Spleen (tissue), 11 donors: Measurements from ENCODE around the gene ARID5B. TPM values are rescaled to one million over a fixed set of nuclear protein-coding genes. Genes with fewer than 3 reads are reported as not detected.
A peak's percentile ranks its signal among the peaks of the same experiment; 100 is the strongest.

ENCODE experiments used
- DNase-seq: peaks from one replicate; pipeline ENCODE4 v3.0.0-alpha.2; 2020
- H3K27ac ChIP-seq, 8 donors: fragments of 200-600 bp; sonication (generic) in 7 of 8; 1 replicate in 4 of 8; 2 replicates in 4 of 8; pipeline versions ENCODE4 v1.5.0 to v1.8.0; 2016 to 2021; ENCODE audit warnings: inconsistent platforms in 4 of 8, mild to moderate bottlenecking in 4 of 8, moderate library complexity in 1 of 8
- H3K27me3 ChIP-seq, 7 donors: fragments of 200-600 bp; sonication (generic) in 6 of 7; replicated peaks in 1 of 7; 1 replicate in 4 of 7; 2 replicates in 3 of 7; pipeline versions ENCODE4 v1.5.0 to v1.8.0; 2016 to 2021; ENCODE audit warnings: inconsistent platforms in 3 of 7, mild to moderate bottlenecking in 1 of 7
- H3K36me3 ChIP-seq, 6 donors: fragments of 200-600 bp; sonication (generic) in 5 of 6; 1 replicate in 4 of 6; 2 replicates in 2 of 6; pipeline versions ENCODE4 v1.5.0 to v1.8.0; 2016 to 2021; ENCODE audit warnings: inconsistent platforms in 2 of 6
- H3K4me1 ChIP-seq, 6 donors: fragments of 200-600 bp; sonication (generic) in 5 of 6; 1 replicate in 3 of 6; 2 replicates in 3 of 6; pipeline versions ENCODE4 v1.5.0 to v1.8.0; 2016 to 2021; ENCODE audit warnings: inconsistent platforms in 3 of 6
- H3K4me3 ChIP-seq, 8 donors: fragments of 200-600 bp; sonication (generic) in 7 of 8; 1 replicate in 4 of 8; 2 replicates in 4 of 8; pipeline versions ENCODE4 v1.5.0 to v1.8.0; 2016 to 2021; ENCODE audit warnings: inconsistent platforms in 4 of 8, mild to moderate bottlenecking in 4 of 8, moderate library complexity in 2 of 8
- H3K9me3 ChIP-seq, 8 donors: fragments of 200-600 bp; sonication (generic) in 7 of 8; 1 replicate in 4 of 8; 2 replicates in 4 of 8; pipeline versions ENCODE4 v1.5.0 to v1.8.0; 2016 to 2021; ENCODE audit warnings: inconsistent platforms in 4 of 8
- CTCF ChIP-seq, 11 experiments: fragments of 200-600 bp in 7 of 11; fragments of 450-650 bp in 4 of 11; sonication (generic) in 4 of 11; IDR thresholded peaks in 8 of 11; conservative IDR thresholded peaks in 3 of 11; 1 replicate in 7 of 11; 2 replicates in 4 of 11; pipeline versions ENCODE4 v1.4.0 to v1.8.0; 2016 to 2021; ENCODE audit warnings: antibody characterized with exemption in 11 of 11, inconsistent platforms in 4 of 11, mild to moderate bottlenecking in 1 of 11
- POLR2A ChIP-seq, 3 donors: fragments of 450-650 bp; IDR thresholded peaks; one replicate each; pipeline ENCODE4 v1.5.1; 2017; ENCODE audit warnings: antibody characterized with exemption in 3 of 3, mild to moderate bottlenecking in 1 of 3
- POLR2AphosphoS5 ChIP-seq, 3 donors: sonication (generic); formaldehyde crosslinking; IDR thresholded peaks; one replicate each; pipeline ENCODE4 v1.5.1; 2017; ENCODE audit warnings: antibody characterized with exemption in 3 of 3
- WGBS, 5 donors: extraction: QIAGEN DNeasy Blood & Tissue Kit in 3 of 5; methylation state at CpG; one replicate each; pipeline versions ENCODE4 v1.1.5 to v1.1.7; 2013 to 2018; 5-methylcytosine and 5-hydroxymethylcytosine counted together
- intact Hi-C: fragments of 100-400 bp; cut with DNase I; formaldehyde crosslinking; loops from one replicate; pipeline ENCODE4 v1.15.0; 2023; ENCODE audit warnings: low total_unique reads
- polyA plus RNA-seq, 3 donors: library from polyadenylated mRNA; stranded (reverse); fragments of 200-250 nt; gene quantifications; one replicate each; pipeline ENCODE4 v1.2.1, GENCODE V29; 2013
- total RNA-seq, 7 donors: library from RNA; depleted of rRNA in 3 of 7; stranded (reverse); fragments of >200 nt in 3 of 7; fragmentation: NEBNext Ultra II Directional in 4 of 7; extraction: Animal tissue kit (Norgen Biotek cat#: 25700) in 4 of 7; gene quantifications; one replicate each; pipeline versions ENCODE4 v1.1.0 to v1.2.1, GENCODE V29; 2016 to 2021
- donor health status: healthy with polysubstance abuse.
- donor health status: DM: no; HTN: no; CAD: no; lungs with moderate emphysema.
- donor health status: DM: no; HTN: no; CAD: no.
- donor health status: Bipolar disorder and iron deficiency.
- donor health status: healthy.
- donor health status: DM: no; HTN: no; CAD: no.
- donor health status: DM: yes; HTN: yes; CAD: no.

The ARID5B gene
- total and polyA plus RNA-seq, 10 donors = 5.6 to 70.7 (median 46.2) TPM

DNA sequence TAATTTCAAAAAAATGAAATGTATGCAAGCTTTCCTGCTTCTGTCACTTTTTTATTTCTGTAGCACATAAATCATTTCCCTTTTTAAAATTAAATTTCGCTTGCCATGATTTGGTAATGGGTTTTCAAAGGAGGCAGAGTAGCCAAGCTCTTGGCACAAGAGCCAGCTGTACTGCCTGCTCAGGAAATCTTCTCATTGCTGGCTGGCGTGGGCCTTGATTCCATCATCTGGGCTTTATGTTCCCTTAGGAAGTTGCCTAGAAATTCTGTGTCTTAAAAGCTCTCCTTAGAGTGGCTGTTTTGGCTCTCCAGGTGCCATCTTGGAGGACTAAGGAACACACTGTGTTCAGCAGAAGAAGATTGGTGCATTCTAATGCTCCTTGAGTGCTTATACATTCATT is 107.4 kb downstream of the ARID5B start:
- TF ChIP-seq POLR2AphosphoS5 (IDR thresholded peaks at IDR 0.05) (no peak), CTCF (IDR thresholded peaks at IDR 0.05 in 8 of 11, conservative IDR thresholded peaks at IDR 0.05 in 3 of 11) (no peak), POLR2A (IDR thresholded peaks at IDR 0.05) (no peak)
- peaks cover 4 to 55% (median 23%) of the 10 kb centered on the region in 6 donors for H3K4me1 ChIP-seq
- WGBS, 5 donors = 85 to 91% (median 89%) methylated on average over 2 of the region's 2 CpGs
- no peak overlapping the region for H3K4me3 ChIP-seq
- H3K36me3 ChIP-seq = peaks cover 0 to 45% (median 2%) of the 10 kb centered on the region in 6 donors
- H3K27ac ChIP-seq = peak overlapping the region in 3 of 8 donors; percentile 29 to 49 (median 39)
- no peak for DNase-seq
- no peaks in the 10 kb centered on the region for H3K27me3 ChIP-seq
- H3K9me3 ChIP-seq = no peaks in the 10 kb centered on the region
- intact Hi-C loops = no loop called here

- DNase-seq = no peak
- WGBS, 5 donors = 78 to 87% (median 83%) methylated on average over 5 of the region's 5 CpGs
- intact Hi-C loops = no loop called here
- Histone ChIP-seq H3K9me3 (no peaks in the 10 kb centered on the region), H3K27ac (peak overlapping the region in 4 of 8 donors; percentile 5 to 49 (median 34)), H3K4me3 (no peak overlapping the region), H3K27me3 (no peaks in the 10 kb centered on the region), H3K4me1 (peaks cover 4 to 48% (median 16%) of the 10 kb centered on the region in 6 donors), H3K36me3 (peaks cover 0 to 53% (median 2%) of the 10 kb centered on the region in 6 donors)
- TF ChIP-seq POLR2A (IDR thresholded peaks at IDR 0.05) (no peak), CTCF (IDR thresholded peaks at IDR 0.05 in 8 of 11, conservative IDR thresholded peaks at IDR 0.05 in 3 of 11) (no peak), POLR2AphosphoS5 (IDR thresholded peaks at IDR 0.05) (no peak)
These were observed 108.9 kb downstream of the ARID5B start for GRCh38 chr10:62010366-62010765.

- H3K36me3 ChIP-seq = peaks cover 0 to 44% (median 0%) of the 10 kb centered on the region in 6 donors
- peak overlapping the region in 3 of 8 donors; percentile 6 to 49 (median 19) for H3K27ac ChIP-seq
- intact Hi-C loops = no loop called here
- no peak overlapping the region for H3K4me3 ChIP-seq
- H3K27me3 ChIP-seq = no peaks in the 10 kb centered on the region
- TF ChIP-seq CTCF (IDR thresholded peaks at IDR 0.05 in 8 of 11, conservative IDR thresholded peaks at IDR 0.05 in 3 of 11) (no peak), POLR2AphosphoS5 (IDR thresholded peaks at IDR 0.05) (peak in 1 of 3 donors; percentile 10)
- WGBS, 5 donors = 61 to 77% (median 68%) methylated on average over 5 of the region's 5 CpGs
- no peak for DNase-seq
- H3K9me3 ChIP-seq = no peaks in the 10 kb centered on the region
- peaks cover 10 to 54% (median 23%) of the 10 kb centered on the region in 6 donors for H3K4me1 ChIP-seq
These were observed 110.1 kb downstream of the ARID5B start for GRCh38 chr10:62011558-62011957.

DNA sequence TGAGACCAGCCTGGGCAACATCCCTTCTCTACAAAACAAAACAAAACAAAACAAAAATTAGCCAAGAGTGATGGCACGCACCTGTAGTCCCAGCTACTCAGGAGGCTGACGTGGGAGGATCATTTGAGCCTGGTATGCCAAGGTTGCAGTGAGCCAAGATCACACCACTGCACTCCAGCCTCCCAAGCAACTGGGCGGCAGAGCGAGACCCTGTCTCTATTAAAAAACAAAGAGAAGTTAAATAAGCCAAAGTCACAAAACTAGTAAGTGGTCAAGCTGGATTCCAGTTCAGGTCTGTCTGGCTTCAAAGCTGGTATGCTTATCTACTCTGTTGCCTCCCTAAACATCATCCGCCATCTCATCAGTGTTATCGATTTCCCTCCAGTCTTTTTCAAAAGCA is 110.8 kb downstream of the ARID5B start:
- Histone ChIP-seq H3K9me3 (no peaks in the 10 kb centered on the region), H3K27ac (peak overlapping the region in 3 of 8 donors; percentile 6 to 49 (median 19)), H3K27me3 (no peaks in the 10 kb centered on the region), H3K36me3 (peaks cover 0 to 44% (median 0%) of the 10 kb centered on the region in 6 donors), H3K4me1 (peaks cover 17 to 62% (median 27%) of the 10 kb centered on the region in 6 donors), H3K4me3 (no peak overlapping the region)
- intact Hi-C loops = no loop called here
- 96 to 99% (median 97%) methylated on average over 6 of the region's 6 CpGs for WGBS, 5 donors
- TF ChIP-seq CTCF (IDR thresholded peaks at IDR 0.05 in 8 of 11, conservative IDR thresholded peaks at IDR 0.05 in 3 of 11) (no peak), POLR2AphosphoS5 (IDR thresholded peaks at IDR 0.05) (no peak), POLR2A (IDR thresholded peaks at IDR 0.05) (no peak)
- DNase-seq = no peak
